ENCODE measurements around the gene OR5B21.

The OR5B21 gene

GRCh38 chr11:58508005-58508404 is at the start of gene OR5B21:
Gene OR5B21, minus strand, starts transcription at chr11:58508105. Its CDS starts 0 bp downstream, at chr11:58508105.
- in situ Hi-C loops (cut with MboI; ENCODE audit: low sequenced_read_pairs): loop anchor here (25.0 kb wide), 1 partner anchor 921 kb away; the partner anchor contains the start of gene SERPING1

DNA sequence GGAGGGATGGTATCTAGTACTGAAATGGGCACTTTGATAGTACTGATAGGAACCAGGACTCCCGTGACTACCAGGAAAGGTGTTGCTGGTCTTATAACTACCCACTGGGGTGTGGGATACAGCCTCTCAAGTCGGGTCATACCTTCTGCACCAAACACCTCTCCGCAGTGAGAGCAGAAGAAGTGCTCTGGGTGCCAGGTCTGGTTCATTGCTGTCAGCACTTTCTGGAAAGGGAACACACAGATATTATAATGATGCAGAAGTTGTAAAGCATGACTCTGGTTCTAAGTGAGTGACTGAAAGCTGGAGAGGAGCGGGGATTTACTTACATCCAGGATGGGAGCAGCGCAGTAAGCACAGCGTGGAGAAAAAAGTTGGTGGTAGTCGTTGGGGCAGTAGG is 41.7 kb upstream of the OR5B21 start:
- in situ Hi-C loops (cut with MboI; ENCODE audit: low sequenced_read_pairs): loop anchor here (25.0 kb wide), 1 partner anchor 887 kb away; the partner anchor contains the start of genes CLP1 and ZDHHC5

DNA sequence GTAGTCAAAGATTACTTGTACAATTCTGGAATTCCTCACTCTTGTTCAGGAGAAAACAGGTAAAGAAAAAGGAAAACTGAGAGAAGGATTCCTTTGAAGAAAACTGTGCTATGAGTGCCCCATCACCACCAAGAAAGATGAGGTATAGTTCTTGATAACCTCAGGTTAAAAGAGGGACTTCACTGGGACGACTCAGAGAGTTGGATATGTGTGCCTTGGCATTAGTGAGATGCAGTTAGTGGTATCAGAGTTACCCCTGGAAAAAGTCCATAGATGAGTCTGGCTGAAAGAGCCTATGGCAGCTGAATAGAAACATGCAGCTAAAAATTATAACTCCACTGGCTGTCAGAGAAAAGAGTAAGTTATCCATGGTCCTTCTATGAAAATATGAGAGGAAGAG is 38.9 kb upstream of the OR5B21 start:
- in situ Hi-C loops (cut with MboI; ENCODE audit: low sequenced_read_pairs): no loop called here

DNA sequence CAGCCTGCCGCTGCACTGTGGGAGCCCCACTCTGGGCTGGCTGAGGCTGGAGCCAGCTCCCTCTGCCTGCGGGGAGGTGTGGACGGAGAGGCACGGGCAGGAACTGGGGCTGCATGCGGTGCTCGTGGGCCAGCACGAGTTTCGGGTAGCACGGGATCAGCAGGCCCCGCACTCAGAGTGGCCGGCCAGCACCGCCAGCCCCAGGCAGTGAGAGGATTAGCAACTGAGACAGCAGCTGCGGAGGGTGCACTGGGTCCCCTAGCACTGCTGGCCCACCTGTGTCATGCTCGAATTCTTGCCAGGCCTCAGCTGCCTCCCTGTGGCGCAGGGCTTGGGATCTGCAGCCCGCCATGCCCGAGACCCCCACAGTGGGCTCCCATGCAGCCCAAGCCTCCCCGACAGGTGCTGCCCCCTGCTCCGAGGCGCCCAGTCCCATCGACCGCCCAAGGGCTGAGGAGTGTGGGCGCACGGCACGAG is 24.0 kb upstream of the OR5B21 start:
- in situ Hi-C loops (cut with MboI; ENCODE audit: low sequenced_read_pairs): no loop called here

GRCh38 chr11:58530236-58530635 is 22.3 kb upstream of the OR5B21 start:
- in situ Hi-C loops (cut with MboI; ENCODE audit: low sequenced_read_pairs): no loop called here

DNA sequence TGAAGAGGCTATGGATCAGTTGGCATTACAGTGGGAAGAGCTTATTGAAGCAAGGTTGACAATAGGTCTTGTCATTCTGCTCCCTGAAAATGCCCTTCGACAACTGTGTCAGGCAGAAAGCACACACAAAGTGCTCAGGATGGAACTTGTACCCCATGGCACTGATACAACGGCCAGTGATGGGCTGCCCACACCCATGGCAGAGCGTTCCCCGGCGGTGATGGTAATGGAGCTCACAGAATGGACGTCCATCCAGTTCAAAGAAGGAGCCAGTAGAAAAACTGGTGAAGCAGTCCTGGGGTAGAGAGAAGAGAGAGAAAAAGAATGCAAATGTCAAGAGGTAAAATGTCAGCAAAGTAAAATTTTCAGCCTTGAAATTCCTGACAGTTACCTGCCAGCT is 19.5 kb upstream of the OR5B21 start:
- in situ Hi-C loops (cut with MboI; ENCODE audit: low sequenced_read_pairs): no loop called here

DNA sequence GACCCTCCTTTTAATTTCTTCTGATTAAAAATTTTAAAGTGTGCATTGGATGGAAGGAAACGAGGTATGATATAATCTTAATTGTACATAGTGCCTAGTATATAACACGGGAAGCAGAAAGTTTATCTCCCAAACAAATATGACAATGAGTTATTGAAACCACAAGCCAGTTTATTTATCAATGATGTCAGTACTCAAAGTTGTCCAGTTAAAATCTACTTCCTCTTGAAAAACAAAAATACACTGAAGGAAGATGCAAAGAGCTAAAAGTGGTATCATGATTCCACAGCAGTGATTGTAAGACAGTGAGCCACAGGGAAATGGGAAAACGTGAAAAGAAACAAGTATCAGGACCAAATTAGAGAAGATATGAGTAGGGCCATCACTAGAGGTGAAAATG is 18.8 kb upstream of the OR5B21 start:
- in situ Hi-C loops (cut with MboI; ENCODE audit: low sequenced_read_pairs): no loop called here

GRCh38 chr11:58525037-58525614 is 17.2 kb upstream of the OR5B21 start:
- in situ Hi-C loops (cut with MboI; ENCODE audit: low sequenced_read_pairs): no loop called here

DNA sequence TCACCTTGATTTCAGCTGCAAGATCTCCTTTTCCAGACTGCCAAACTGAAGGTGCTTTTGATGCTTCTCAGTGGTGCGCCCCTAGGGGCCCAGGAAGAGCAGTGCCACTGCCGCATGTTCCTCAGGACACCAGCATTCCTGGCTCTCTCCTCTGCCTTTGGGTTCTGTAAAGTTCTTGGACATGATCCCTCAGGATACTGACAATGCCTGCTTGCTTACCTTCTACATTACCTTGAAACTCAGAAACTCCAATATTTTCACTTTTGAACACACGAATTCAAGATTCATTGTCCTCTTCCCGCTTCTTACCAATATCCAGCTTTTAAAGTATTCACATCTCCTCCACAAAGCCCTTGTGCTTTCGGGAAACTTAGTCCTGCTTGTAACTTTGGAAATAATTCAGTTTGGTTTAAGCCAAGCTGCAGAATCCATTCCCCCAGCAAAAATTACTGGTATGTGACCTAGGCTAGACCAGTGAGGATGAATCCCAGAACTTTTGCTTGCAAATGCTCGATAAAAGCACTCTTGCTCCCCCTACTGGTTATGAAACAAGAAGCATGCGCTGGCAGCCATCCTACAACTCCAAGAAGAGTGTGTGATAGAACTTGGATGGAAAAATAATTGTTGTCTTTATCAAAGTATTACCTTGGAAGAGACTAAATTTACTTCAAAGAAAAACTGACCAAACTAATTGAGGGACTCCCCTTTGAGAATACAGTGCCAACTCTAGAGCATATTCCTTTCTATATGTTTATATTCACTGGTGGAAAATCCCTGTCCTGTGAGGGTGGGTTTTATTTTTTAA is 16.5 kb upstream of the OR5B21 start:
- in situ Hi-C loops (cut with MboI; ENCODE audit: low sequenced_read_pairs): loop anchor here (25.0 kb wide), 1 partner anchor 937 kb away; the partner anchor contains the start of gene SERPING1

DNA sequence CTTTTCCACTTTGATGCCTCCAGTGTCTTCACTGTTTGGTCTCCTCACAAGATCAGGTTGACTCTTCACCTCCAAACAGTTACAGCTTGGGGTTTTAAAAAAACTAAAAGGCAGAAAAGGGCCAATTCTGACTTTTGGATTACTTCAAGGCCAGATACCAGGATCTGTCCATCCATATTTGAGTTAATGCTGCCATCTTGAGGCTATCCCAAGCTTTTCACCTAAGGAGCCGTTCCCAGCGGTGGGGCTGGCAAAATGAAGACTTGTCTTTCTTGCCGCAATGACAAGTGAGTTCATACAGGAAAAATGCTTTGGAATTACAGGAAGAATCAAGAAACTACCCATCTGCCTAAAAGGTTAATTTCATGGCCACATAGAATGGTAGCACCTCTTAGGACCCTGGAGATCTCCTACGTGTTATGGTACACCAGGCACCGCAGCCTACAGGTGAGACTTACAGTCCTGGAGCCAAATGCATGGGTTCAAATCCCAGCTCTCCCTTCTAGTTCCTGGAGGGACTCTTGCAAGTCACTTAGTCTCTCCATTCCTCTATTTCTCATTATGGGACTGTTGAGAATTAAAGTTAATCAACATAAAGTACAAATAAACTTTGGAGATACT is 6.0 kb upstream of the OR5B21 start:
- in situ Hi-C loops (cut with MboI; ENCODE audit: low sequenced_read_pairs): loop anchor here (25.0 kb wide), 1 partner anchor 927 kb away; the partner anchor contains the start of gene SERPING1

DNA sequence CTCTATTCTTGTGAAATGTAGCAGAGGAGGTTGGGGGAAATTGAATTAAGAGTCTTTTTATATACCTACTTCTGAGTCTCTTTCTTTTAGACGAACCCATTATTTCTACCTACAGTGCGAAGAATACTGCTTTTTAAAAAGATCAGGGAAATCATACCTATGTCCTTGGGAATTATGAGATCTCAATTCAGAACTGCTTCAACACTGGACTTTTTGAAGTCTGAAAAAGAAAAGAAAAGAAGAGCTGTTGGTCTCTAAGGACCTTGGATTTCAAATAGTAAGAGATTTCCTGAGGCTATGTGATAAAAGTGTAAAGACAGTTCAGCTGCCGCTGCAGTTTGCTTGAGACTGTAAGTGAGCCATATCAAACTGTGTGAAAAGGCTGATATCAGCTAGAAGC is 3.7 kb upstream of the OR5B21 start:
- in situ Hi-C loops (cut with MboI; ENCODE audit: low sequenced_read_pairs): loop anchor here (25.0 kb wide), 1 partner anchor 924 kb away; the partner anchor contains the start of gene SERPING1

GRCh38 chr11:58509748-58510147 is 1.8 kb upstream of the OR5B21 start:
- in situ Hi-C loops (cut with MboI; ENCODE audit: low sequenced_read_pairs): loop anchor here (25.0 kb wide), 1 partner anchor 922 kb away; the partner anchor contains the start of gene SERPING1

- in situ Hi-C loops (cut with MboI; ENCODE audit: low sequenced_read_pairs): loop anchor here (25.0 kb wide), 1 partner anchor 922 kb away; the partner anchor contains the start of gene SERPING1
Observed at GRCh38 chr11:58508814-58509213, 909 bp upstream of the OR5B21 start.

- in situ Hi-C loops (cut with MboI; ENCODE audit: low sequenced_read_pairs): loop anchor here (25.0 kb wide), 1 partner anchor 920 kb away; the partner anchor contains the start of gene SERPING1
Observed at GRCh38 chr11:58507355-58507754, 550 bp downstream of the OR5B21 start.

DNA sequence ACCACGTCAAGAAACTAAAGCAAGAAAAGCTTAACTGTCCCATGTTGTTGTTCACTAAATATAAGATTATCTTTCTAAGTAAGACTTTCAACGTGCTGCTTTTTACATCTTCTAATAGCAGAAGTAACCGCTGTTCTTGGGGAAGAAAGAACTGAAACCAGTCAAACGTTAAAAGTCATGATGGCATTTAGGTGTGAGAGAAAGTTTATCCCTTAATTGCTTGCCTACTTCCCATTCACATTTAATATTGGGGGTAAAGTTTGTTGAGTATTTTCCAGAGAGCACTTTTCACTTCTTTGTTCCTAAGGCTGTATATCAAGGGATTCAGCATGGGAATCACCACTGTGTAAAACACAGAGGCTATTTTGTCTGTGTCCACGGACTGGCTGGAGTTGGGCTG is 970 bp downstream of the OR5B21 start:
- in situ Hi-C loops (cut with MboI; ENCODE audit: low sequenced_read_pairs): loop anchor here (25.0 kb wide), 1 partner anchor 920 kb away; the partner anchor contains the start of gene SERPING1

- in situ Hi-C loops (cut with MboI; ENCODE audit: low sequenced_read_pairs): loop anchor here (25.0 kb wide), 1 partner anchor 919 kb away; the partner anchor contains the start of gene SERPING1
Observed at GRCh38 chr11:58505849-58506248, 2.1 kb downstream of the OR5B21 start.

DNA sequence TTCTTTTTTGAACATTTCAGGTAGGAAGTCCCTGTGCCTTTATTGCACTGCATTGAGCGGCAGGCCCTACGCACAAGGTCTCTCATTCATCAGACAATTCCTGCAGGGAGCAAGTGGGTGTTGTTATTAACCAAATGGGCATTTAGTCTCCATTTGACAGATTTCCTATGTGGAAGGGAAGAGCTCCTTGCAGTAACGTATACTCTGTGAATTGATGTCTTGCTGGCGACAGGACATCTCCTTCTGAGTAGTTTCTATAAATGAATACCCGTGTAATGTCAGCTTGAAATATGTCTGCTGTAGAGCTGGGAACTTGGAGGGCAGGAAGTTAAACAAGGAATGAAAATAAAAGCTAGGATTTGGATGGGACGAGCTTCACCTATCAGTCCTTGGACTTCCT is 3.7 kb downstream of the OR5B21 start:
- in situ Hi-C loops (cut with MboI; ENCODE audit: low sequenced_read_pairs): loop anchor here (25.0 kb wide), 1 partner anchor 917 kb away; the partner anchor contains the start of gene SERPING1

GRCh38 chr11:58503361-58503856 is 4.5 kb downstream of the OR5B21 start:
- in situ Hi-C loops (cut with MboI; ENCODE audit: low sequenced_read_pairs): loop anchor here (25.0 kb wide), 1 partner anchor 916 kb away; the partner anchor contains the start of gene SERPING1

DNA sequence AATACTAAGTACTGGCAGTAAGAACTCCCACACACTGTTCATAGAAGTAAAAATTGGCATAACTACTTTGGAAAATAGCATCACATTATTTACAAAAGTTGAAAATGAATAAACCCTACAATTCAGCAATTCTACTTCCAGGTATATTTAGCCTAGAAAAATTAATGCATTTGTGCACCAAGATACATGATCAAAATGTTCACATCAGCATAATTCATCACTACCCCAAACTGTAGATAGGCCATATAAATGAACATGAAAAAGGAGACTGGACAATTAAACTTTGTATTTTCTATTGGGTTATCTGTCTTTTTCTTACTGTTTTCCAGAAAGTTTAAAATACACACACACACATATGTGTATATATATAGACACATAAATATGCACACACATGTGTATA is 5.9 kb downstream of the OR5B21 start:
- in situ Hi-C loops (cut with MboI; ENCODE audit: low sequenced_read_pairs): loop anchor here (25.0 kb wide), 1 partner anchor 915 kb away; the partner anchor contains the start of gene SERPING1

DNA sequence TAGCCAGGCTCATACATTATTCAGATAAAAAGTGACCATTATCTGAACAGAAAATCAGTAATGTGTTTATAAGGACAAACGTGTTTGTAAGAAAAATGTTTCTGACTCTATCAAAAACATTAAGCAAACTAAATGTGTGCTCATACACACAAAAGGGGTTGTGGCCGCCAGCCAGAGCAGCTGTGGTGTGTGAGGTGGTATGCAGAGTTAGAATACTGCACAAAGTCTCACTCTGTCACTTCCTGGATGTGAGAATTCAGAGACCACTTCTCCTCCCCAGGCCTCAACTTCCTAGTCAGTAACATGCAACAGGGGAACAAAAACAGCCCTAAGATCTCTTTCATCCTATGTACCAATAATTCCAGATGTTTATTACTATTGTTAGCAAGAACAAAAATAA is 9.4 kb downstream of the OR5B21 start:
- in situ Hi-C loops (cut with MboI; ENCODE audit: low sequenced_read_pairs): no loop called here

- in situ Hi-C loops (cut with MboI; ENCODE audit: low sequenced_read_pairs): no loop called here
Observed at GRCh38 chr11:58497951-58498350, 10.0 kb downstream of the OR5B21 start.
